ENCODE results near the gene PUS1. TPM values are rescaled to one million over a fixed set of nuclear protein-coding genes. Genes with fewer than 3 reads are reported as not detected.

Gene PUS1
- total RNA-seq, 4 donors from 2014 or later, result 8.3 to 44.1 (median 15.6) TPM

DNA sequence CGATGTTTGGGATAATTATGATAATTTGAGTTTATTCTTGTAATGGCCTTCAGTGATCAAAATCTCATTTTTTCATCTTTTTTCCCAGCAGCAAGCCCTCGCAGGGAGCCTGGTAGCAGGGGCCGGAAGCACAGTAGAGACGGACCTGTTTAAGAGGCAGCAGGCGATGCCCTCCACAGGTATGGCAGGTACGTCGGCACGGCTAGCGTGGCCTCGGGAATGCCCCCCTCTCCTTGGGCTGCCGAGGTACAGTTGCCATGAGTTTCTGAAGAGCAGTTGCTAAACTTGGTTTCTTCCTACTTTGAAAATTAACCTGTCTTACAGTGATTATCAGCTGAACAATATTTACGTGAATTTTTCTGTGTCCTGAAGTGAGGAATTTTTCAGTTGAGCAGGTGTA lies 50.5 kb downstream of the PUS1 start:
- Histone ChIP-seq H3K27ac (no peak overlapping the region), H3K4me3 (no peak overlapping the region), H3K27me3 (no peaks in the 10 kb centered on the region), H3K4me1 (peaks cover 0 to 8% (median 0%) of the 10 kb centered on the region in 4 donors), H3K36me3 (peaks cover 0 to 65% (median 7%) of the 10 kb centered on the region in 3 donors), H3K9me3 (no peaks in the 10 kb centered on the region)
- WGBS, 2 donors, result 91 to 92% methylated on average over 12 of the region's 12 CpGs
- no peak for TF ChIP-seq CTCF (IDR thresholded peaks at IDR 0.05)
- TF ChIP-seq POLR2A (IDR thresholded peaks at IDR 0.05), result no peak
- no peak for TF ChIP-seq EP300 (IDR thresholded peaks at IDR 0.05)
- DNase-seq (ENCODE audit: low spot score in 2 of 2), result no peak

GRCh38 chr12:131980263-131980662 lies 51.2 kb downstream of the PUS1 start:
- Histone ChIP-seq H3K4me1 (peaks cover 0 to 7% (median 0%) of the 10 kb centered on the region in 4 donors), H3K9me3 (no peaks in the 10 kb centered on the region), H3K27me3 (no peaks in the 10 kb centered on the region), H3K4me3 (no peak overlapping the region), H3K36me3 (peaks cover 0 to 71% (median 7%) of the 10 kb centered on the region in 3 donors), H3K27ac (no peak overlapping the region)
- TF ChIP-seq EP300 (IDR thresholded peaks at IDR 0.05), result no peak
- no peak for TF ChIP-seq POLR2A (IDR thresholded peaks at IDR 0.05)
- TF ChIP-seq CTCF (IDR thresholded peaks at IDR 0.05), result no peak
- DNase-seq (ENCODE audit: low spot score in 2 of 2), result no peak
- 65 to 80% methylated on average over 3 of the region's 3 CpGs for WGBS, 2 donors

GRCh38 chr12:131981388-131981787 lies 52.3 kb downstream of the PUS1 start:
- Histone ChIP-seq H3K9me3 (no peaks in the 10 kb centered on the region), H3K36me3 (peaks cover 2 to 83% (median 7%) of the 10 kb centered on the region in 3 donors), H3K27ac (no peak overlapping the region), H3K4me3 (no peak overlapping the region), H3K27me3 (no peaks in the 10 kb centered on the region), H3K4me1 (peaks cover 0 to 3% (median 0%) of the 10 kb centered on the region in 4 donors)
- 92 to 97% methylated on average over 10 of the region's 10 CpGs for WGBS, 2 donors
- no peak for DNase-seq (ENCODE audit: low spot score in 2 of 2)
- TF ChIP-seq POLR2A (IDR thresholded peaks at IDR 0.05) (no peak), CTCF (IDR thresholded peaks at IDR 0.05) (no peak), EP300 (IDR thresholded peaks at IDR 0.05) (no peak)

DNA sequence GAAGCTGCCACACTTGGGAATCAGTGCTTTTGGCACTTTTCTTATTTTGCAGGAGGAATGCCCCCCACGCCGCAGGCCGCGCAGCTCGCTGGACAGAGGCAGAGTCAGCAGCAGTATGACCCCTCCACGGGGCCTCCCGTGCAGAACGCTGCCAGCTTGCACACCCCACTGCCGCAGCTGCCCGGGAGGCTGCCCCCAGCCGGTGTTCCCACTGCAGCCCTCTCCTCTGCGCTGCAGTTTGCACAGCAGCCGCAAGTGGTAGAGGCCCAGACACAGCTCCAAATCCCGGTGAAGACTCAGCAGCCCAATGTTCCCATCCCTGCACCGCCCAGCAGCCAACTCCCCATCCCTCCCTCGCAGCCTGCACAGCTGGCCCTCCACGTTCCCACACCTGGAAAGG lies 53.0 kb downstream of the PUS1 start:
- Histone ChIP-seq H3K4me1 (peaks cover 0 to 3% (median 0%) of the 10 kb centered on the region in 4 donors), H3K4me3 (no peak overlapping the region), H3K27me3 (no peaks in the 10 kb centered on the region), H3K27ac (no peak overlapping the region), H3K36me3 (peaks cover 7 to 89% (median 8%) of the 10 kb centered on the region in 3 donors), H3K9me3 (no peaks in the 10 kb centered on the region)
- DNase-seq (ENCODE audit: low spot score in 2 of 2), result no peak
- no peak for TF ChIP-seq EP300 (IDR thresholded peaks at IDR 0.05)
- TF ChIP-seq CTCF (IDR thresholded peaks at IDR 0.05), result no peak
- TF ChIP-seq POLR2A (IDR thresholded peaks at IDR 0.05), result no peak
- WGBS, 2 donors, result 90 to 96% methylated on average over 17 of the region's 17 CpGs

GRCh38 chr12:131983026-131983425 lies 54.0 kb downstream of the PUS1 start:
- DNase-seq (ENCODE audit: low spot score in 2 of 2), result no peak
- Histone ChIP-seq H3K27ac (no peak overlapping the region), H3K4me3 (no peak overlapping the region), H3K9me3 (no peaks in the 10 kb centered on the region), H3K27me3 (no peaks in the 10 kb centered on the region), H3K36me3 (peaks cover 7 to 97% (median 16%) of the 10 kb centered on the region in 3 donors), H3K4me1 (peaks cover 0 to 3% (median 0%) of the 10 kb centered on the region in 4 donors)
- WGBS, 2 donors, result 92 to 99% methylated on average over 6 of the region's 6 CpGs
- TF ChIP-seq POLR2A (IDR thresholded peaks at IDR 0.05) (no peak), CTCF (IDR thresholded peaks at IDR 0.05) (no peak), EP300 (IDR thresholded peaks at IDR 0.05) (no peak)
